ENCODE data around the gene RARG.

The RARG gene

DNA sequence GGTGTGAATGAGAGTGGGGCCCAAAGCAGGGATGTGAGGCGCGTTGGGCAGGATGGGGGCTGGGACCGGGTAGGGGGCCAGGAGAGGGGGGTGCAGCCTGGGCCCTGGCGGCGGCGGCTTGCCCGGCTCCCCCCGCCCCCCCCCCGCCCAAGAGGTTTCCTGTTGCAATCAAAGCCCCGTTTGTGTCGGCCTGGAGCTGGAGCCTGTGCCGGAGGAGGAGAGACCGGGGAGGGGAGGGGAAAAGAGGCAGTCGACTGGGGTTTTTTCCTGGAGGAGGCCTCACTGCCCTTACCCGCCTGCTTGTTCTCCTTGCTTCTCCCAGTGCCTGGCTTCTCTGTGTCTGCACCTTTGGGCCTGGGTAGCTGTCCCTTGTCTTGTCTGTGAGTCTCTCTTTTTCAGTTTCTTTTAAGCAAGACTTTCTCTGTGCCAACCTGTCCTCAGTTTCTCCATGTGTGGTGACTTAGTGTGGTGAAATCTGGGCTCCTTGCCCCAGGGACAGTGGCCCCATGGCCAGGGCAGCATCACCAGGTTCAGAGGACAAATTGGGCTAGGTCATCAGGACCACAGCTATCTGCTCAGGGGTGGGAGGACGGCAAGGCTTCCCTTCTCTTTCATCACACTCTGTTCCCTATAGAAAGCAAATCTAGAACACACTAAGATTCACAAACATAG lies 8.5 kb downstream of the RARG start:
- DNase-seq (ENCODE audit: low read depth) = no peak

DNA sequence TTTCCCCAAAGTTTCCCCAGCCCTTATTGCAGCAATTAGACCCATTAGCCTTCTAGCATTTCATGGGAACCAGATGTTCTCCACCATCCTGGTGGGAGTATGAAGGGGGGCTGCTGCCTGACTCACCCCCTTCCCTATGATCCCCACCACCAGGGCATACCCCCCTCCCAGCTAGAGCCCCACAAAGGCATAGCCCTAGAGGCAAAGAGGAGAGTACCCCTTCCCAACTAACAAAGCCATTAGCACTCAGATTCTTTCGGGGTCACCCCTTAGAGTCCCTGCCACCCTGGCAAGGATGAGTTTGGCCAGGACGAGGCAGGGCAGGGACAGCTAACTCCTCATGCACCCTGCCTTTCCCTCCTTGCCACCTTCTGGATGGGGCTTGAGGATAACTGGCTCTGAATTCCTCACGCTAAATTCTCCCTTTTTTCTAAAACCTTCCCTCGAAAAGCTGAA lies 9.2 kb downstream of the RARG start:
- no peak for DNase-seq (ENCODE audit: low read depth)

- DNase-seq (ENCODE audit: low read depth) = no peak
Observed at GRCh38 chr12:53222170-53222721, 9.8 kb downstream of the RARG start.

- no peak for DNase-seq (ENCODE audit: low read depth)
Observed at GRCh38 chr12:53221203-53222080, 10.6 kb downstream of the RARG start.

GRCh38 chr12:53220694-53221202 lies 11.3 kb downstream of the RARG start:
- peak; percentile 83 for DNase-seq (ENCODE audit: low read depth)

- DNase-seq (ENCODE audit: low read depth) = peak; percentile 76
Observed at GRCh38 chr12:53219956-53220693, 11.9 kb downstream of the RARG start.

- DNase-seq (ENCODE audit: low read depth) = peak; percentile 65
Observed at GRCh38 chr12:53219292-53219955, 12.6 kb downstream of the RARG start.

DNA sequence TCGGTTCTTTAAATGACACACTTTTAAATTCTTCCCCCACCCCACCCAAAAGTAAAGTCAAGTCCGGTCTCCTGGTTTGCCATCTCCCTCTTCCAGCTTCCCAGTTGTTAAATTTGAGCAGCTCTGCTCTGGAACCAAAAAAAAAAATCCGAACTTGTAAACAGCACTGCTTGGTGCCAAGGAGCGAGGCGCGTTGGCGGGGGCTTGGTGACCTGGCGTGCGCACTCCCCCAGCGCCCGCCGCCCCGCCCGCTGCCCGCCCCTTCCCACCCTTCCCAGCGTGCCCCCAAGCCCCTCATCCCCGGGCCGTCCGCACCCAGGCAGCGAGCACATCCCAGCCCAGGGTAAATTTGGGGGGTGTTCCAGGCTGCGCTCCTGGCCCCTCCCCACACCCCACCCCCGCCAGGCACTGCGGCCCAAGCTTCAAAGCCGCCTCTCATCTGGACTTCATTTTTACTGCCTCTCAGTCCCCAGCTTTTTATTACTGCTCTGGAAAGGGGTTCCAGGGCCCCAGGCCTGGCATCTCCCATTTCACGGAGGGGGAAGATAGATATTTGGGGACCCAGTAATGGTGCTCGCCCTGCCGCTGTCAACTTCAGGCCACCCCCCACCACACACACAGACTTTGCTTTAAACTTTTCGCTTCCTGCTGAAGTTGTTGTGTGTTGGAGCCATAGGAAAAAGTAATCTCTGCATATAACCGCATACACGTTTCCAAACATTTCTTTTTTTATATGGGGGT lies 13.3 kb downstream of the RARG start:
- no peak for DNase-seq (ENCODE audit: low read depth)

DNA sequence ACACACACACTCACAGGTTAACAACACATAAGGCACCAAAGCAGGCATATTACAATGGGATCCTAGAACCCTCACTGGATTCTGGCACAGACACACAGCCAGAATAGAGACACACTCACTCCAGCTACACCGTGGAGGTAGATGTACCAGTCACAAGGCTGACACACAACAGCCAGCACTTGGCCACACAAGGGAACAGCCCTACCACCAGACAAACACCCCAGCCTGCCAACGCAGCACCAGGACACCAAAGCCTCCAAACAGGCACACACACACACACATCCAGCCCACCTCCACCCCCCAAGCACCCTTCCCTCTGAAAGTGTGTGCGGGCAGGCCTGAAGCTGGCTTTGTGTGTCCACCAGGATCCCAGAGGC lies 14.1 kb downstream of the RARG start:
- DNase-seq (ENCODE audit: low read depth) = no peak

DNA sequence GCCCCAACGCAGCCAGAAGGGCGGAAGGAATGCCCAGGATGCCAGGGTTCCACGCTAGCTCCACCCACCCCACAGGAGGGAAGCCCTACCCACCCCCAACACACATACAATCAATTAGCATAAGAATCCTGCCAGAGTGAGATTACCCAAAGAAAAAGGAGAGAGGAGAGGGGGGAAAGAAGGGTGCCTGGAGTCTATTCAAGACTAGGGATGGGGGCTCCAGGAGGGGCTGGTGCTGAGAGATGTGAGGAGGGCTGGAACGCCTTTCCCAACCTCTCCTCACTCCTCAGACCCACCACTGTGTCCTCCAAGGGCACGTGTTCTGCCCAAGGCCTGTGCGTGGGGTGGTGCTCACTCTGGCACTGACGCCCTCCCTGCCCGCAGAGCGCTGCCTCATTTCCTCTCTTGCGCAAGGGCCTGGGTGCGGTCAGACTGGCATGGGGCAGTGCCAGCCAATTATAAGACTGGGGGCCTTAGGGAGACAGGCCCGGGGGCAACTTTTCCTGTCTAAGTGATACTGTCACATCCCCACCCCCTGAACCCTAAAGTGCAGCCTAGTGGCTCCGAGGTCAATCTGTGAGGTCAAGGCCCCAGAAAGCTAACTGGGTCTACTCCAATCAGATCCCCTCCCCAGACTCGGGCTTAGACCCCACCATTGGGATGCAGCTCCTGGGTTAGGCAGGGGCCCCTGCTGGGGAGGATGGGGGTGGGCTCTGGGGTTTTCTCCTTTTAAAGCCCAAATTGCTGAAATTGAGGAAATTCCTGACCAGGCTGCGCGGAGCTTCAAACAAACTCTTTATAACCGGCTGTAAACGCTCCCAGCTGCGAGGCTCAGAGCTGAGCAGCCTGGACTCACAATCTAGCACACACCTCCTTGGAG lies 14.7 kb downstream of the RARG start:
- DNase-seq (ENCODE audit: low read depth) = peak; percentile 55

- no peak for DNase-seq (ENCODE audit: low read depth)
Observed at GRCh38 chr12:53215497-53215896, 16.5 kb downstream of the RARG start.

DNA sequence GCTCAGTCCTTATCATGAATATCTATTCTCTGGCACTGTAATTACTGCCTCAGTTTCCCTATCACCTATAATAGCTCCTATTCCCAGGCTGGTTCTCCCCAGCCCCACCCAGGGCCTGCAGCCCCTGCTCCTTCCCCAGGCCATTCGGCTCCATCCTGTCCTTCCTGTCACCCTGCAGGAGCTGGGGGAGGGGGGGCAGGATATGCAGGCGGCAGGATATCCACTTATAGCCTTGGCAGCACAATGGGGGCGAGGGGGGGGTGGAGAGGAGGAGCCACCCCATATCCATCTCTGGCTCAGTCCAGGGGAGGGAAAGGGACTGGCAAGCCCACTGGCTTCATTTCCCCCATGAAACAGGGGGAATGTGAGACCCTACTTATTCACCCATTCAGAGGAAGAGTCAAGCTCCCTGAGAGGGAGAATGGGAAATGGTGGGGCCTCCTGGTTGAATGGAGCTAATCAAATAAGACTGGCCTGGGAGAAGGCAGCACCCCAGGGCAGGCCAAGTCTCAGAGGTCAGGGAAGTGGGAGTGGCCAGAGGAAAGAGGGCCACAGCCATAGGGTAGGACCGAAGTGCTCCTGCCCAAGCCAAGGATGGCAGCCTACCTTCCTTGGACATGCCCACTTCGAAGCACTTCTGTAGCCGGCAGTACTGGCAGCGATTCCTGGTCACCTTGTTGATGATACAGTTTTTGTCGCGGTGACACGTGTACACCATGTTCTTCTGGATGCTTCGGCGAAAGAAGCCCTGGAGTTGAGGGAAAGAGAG lies 17.1 kb downstream of the RARG start:
- DNase-seq (ENCODE audit: low read depth) = no peak

GRCh38 chr12:53214221-53214620 lies 17.8 kb downstream of the RARG start:
- no peak for DNase-seq (ENCODE audit: low read depth)

DNA sequence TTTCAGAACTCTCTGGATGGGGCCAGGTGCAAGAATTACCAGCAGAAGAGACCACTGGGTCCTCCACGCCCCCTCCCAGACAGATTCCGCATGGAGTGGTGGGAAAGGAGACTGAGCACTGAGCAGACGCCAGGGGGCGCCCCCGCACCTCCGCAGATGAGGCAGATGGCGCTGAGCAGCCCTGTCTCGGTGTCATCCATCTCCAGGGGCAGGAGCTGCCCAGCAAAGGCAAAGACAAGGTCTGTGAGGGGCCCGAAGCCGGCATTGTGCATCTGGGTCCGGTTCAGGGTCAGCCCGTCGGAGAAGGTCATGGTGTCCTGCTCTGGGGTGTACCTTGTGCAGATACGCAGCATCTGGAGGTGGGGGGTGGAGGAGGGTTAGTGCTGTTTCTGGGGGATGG lies 18.7 kb downstream of the RARG start:
- DNase-seq (ENCODE audit: low read depth) = peak; percentile 82

DNA sequence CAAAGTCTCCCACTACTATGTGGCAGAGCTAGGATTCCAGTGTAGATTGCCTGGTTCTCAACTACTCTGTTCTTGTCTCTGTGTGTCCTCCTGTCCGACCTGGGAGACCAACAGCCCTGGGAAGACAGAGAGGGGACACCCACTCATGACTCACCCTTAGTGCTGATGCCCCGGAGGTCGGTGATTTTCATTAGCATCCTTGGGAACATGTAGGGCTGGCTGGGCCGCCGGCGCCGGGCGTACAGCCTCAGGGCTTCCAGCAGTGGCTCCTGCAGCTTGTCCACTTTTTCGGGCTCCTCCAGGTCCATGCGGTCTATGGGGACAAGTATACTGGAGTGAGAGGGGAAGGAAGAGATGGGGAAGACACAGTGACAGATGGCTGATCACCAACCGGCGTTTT lies 19.1 kb downstream of the RARG start:
- DNase-seq (ENCODE audit: low read depth) = no peak

GRCh38 chr12:53211476-53212381 lies 20.3 kb downstream of the RARG start:
- no peak for DNase-seq (ENCODE audit: low read depth)

GRCh38 chr12:53210843-53211242 lies 21.2 kb downstream of the RARG start:
- DNase-seq (ENCODE audit: low read depth) = no peak

GRCh38 chr12:53208877-53209463 lies 23.0 kb downstream of the RARG start:
- no peak for DNase-seq (ENCODE audit: low read depth)

Measured in activated T-cell treated with anti-CD3 and anti-CD28 coated beads for 48 hours (primary cell).